AG09309 (cell line): Measurements from ENCODE around the gene RIN3.
A peak's percentile ranks its signal among the peaks of the same experiment; 100 is the strongest.

Source experiments
- DNase-seq: peaks from one replicate; pipeline ENCODE4 v3.0.0-alpha.2; 2010; ENCODE audit warnings: low read depth
- H3K4me3 ChIP-seq: 2 replicates; pipeline ENCODE4 v1.5.1; 2011; ENCODE audit warnings: mild to moderate bottlenecking, low read depth, low read length, moderate library complexity; ENCODE audit not compliant: control insufficient read depth
- CTCF ChIP-seq: IDR thresholded peaks from 2 replicates; pipeline ENCODE4 v1.5.1; 2011; ENCODE audit warnings: mild to moderate bottlenecking, low read depth, low read length, inconsistent platforms; ENCODE audit not compliant: insufficient read depth, control insufficient read depth; ENCODE audit errors: missing control alignments

Gene RIN3

GRCh38 chr14:92581966-92582566 lies 68.5 kb downstream of the RIN3 start:
- H3K4me3 ChIP-seq, result no peak overlapping the region
- DNase-seq, result no peak
- TF ChIP-seq CTCF, result no peak

DNA sequence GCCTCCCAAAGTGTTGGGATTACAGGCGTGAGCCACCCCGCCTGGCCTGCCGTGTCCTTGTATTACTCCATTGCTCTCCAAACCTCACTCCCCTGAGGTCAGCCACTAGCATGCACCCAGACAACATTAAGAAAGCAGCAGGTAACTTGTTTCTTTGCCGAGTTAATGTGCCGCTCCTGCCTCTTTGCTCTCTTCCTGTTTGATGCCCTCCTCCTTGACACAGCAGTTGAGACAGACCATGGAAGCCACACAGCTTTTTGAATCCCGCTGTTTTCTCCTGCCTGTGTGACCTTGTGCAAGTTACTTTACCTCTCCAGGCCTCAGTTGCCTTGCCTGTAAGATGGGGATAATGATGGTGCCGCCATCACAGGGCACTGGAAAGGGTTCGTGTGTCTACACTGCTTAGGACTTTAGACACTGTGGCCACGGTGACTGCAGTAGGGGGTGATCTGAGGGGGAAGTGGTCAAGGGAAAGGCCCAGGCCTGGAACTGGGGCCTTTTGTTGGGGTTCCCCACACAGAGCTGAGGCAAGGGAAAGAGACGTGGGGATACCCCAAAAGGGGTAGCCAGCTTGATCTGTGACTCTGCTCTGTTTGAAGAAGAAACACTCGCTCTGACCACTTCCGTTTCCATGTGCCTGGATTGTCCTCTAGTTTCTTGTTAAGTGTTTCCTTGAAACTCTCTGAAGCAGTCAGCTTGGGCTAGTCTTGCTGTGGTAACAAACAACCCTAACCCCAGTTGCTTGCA lies 69.3 kb downstream of the RIN3 start:
- no peak for DNase-seq
- H3K4me3 ChIP-seq, result no peak overlapping the region
- TF ChIP-seq CTCF, result no peak

DNA sequence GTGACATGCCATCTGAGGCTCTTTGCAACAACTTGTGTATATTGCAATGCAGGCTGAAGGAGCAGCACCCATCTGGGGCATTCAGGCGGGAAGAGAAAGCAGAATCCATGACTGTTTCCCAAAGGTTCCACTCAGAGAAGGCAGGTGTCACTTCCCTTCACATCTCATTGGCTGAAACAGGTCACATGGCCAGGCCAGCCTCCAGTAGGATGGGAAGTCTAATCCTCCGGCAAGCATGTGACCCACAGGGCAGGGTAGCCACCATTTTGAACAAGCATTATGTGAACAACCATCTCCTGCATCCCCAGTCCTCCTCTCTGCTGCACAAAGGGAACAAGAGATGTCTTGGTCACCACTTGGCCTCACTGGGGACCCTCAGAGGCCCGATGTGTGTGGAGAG lies 70.6 kb downstream of the RIN3 start:
- no peak for TF ChIP-seq CTCF

GRCh38 chr14:92584816-92585215 lies 71.2 kb downstream of the RIN3 start:
- TF ChIP-seq CTCF, result no peak
- H3K4me3 ChIP-seq, result no peak overlapping the region
- DNase-seq, result no peak

More for the DNA sequence above, 70.6 kb downstream of the RIN3 start:
- no peak for DNase-seq
- H3K4me3 ChIP-seq, result no peak overlapping the region

- no peak overlapping the region for H3K4me3 ChIP-seq
- TF ChIP-seq CTCF, result no peak
- peak; percentile 100 for DNase-seq
These were observed 72.7 kb downstream of the RIN3 start for GRCh38 chr14:92585981-92586937.

DNA sequence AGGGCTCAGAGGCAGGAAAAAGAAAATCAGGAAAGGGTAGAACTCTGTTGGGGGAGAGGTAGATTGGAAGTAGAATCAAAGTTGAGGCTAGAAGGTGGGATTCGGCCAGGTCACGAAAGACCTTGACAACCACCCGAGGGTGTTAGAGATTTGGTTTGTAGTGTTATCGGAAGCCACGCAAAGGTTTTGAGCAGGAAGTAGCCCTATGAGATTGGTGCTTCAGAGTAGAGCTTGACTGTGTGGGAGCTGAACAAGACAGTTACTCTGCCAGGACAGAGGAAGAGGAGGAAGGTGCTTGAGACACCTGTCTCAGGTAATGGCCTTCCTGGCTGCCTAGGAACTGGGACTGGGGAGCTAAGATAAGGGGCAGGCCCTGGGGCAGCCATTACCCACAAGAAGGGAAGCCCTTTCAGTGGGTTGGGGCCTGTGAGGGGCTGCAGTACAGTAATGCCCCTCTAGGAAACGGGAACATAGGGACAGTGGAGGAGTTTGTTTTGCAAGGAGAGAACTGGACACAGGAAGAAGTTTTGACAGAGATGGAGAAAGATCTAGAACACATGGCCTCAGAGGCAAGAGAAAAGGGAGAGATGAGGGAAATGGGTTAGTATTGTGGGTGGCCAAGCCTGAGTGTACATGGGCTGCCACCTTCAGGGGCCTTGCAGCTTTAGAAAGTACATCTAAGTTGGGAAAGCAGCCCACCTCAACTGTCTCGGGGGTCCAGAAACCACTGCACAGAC lies 73.5 kb downstream of the RIN3 start:
- DNase-seq, result no peak
- no peak for TF ChIP-seq CTCF
- no peak overlapping the region for H3K4me3 ChIP-seq
